Endometrial microvascular endothelial cells (primary cell): ENCODE results near the gene GMIP. TPM values are rescaled to one million over a fixed set of nuclear protein-coding genes. Genes with fewer than 3 reads are reported as not detected.

Experiments used
- in situ Hi-C: cut with HindIII; loops from 2 replicates; pipeline ENCODE4 v1.10.0; 2017; ENCODE audit warnings: low sequenced_read_pairs, low pct_unique_long_range_greater_than_20kb; ENCODE audit errors: inconsistent ontology term
- total RNA-seq: library from RNA; depleted of rRNA; stranded (reverse); fragments of >200 nt; gene quantifications from one replicate; pipeline ENCODE4 v1.2.3, GENCODE V29; 2015; ENCODE audit errors: inconsistent ontology term

GMIP gene
- total RNA-seq, 1 donor from 2014 or later, result 29.0 TPM

DNA sequence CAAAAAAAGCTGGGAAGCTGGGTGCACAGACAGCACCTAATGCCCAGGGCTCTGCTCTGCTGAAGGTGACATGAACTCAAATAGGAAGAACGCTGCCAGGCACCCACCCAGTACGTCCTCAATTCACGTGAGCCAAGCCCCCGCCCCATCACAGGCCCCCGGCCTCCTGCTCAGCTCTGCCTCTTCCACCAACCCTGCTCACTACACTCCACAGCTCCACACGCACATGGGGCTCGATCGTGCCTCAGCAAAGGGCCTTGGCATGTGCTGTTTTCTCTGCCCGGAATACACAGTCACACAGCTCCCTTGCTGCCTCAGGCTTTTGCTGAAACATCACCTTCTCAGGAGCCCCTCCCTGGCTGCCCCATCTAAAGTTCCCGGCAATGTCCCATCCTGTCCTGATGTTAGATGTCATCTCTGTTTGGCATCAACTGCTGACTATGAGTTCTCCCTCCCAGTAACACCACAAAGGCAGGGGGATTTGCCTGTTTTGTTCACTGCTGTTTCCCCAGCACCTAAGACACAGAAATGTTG, 17.8 kb upstream of the GMIP start:
- in situ Hi-C loops, result no loop called here

DNA sequence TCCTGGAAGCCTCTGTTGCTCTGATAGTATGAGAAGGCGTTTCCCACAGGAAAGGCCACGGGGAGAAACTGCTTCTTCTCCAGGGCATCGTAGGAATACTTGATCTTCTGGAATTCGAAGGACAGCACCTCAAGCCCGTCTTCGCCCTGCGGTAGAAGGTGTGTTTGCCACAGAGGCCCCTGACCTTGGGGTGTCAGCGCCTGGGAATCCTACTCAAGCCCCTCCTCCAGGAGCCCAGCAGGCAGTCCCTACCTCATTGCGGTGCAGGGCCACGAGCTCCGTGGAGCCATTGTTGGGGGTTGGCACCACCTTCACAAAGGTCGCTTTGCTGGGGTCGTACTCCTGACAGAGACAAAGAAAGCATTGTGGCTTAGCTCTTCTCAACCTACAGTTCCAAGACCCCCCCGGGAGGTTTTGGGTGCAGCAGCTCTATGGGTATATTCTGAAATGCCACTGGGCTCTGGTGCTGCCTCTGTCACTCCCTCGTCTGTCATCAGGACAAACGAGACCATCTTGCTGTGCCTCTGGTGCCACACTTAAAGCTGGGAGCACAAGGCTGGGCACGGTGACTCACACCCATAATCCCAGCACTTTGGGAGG, 16.3 kb upstream of the GMIP start:
- in situ Hi-C loops, result no loop called here

DNA sequence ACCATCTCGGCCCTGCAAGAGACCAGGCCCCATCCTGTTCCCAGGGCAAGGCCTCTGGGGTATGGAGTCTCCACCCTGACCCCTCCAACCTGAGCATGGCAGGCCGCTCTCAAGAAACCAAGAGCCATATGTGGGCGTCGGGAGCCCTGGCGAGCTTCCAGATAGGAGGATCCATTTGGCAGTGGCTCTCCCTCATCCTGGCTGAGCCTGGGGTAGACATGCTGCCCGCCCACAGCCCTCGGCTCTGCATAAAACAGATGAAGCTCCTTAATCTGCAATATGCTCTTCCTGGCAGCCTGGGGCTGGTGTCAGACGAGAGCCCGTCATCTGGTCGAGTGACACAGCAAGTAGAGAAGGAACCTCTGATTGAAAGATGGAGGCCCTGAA, 13.9 kb upstream of the GMIP start:
- in situ Hi-C loops, result no loop called here

DNA sequence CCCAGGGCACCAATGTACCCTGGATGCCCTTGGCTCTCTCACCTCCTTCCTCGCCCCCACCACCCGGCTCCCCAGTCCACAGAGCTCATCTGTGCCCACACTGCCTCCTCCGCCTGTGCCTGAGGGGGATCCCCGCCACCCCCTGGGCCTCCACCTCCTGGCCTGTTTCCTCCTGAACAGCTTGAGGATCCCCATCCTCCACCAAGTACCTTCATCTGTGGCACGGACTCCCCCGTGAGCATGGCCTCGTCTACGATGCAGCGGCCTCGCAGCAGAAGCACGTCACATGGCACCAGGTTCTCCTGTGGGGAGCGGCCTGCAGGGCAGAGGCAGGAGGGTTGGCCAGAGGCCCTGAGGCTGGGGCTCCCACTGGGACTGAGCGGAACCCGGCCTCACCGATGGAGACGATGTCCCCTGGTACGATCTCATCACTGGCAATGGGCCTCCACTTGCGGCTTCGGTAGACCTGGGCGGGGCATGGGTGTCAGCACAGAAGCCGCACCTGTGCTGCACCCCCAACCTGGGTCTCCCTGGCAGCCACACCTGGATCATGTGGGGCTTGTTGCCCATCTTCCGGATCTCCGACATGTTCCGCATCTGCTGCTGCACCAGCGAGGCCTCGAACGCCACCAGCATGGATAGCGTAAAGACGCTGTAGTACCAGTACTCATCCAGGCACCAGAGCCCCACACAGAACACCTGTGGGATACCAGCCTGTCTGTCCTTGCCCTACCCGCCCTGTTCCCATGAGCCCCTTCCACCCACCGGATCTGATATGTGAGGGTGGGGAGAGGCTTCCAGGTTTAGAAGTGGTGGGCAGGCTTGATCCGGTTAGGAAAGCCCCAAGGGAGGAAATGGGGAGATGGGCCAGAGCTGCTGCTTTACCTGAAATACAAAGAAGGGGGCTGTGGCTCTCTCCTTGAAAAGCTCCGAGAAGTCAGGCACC, 13.3 kb upstream of the GMIP start:
- in situ Hi-C loops, result no loop called here

DNA sequence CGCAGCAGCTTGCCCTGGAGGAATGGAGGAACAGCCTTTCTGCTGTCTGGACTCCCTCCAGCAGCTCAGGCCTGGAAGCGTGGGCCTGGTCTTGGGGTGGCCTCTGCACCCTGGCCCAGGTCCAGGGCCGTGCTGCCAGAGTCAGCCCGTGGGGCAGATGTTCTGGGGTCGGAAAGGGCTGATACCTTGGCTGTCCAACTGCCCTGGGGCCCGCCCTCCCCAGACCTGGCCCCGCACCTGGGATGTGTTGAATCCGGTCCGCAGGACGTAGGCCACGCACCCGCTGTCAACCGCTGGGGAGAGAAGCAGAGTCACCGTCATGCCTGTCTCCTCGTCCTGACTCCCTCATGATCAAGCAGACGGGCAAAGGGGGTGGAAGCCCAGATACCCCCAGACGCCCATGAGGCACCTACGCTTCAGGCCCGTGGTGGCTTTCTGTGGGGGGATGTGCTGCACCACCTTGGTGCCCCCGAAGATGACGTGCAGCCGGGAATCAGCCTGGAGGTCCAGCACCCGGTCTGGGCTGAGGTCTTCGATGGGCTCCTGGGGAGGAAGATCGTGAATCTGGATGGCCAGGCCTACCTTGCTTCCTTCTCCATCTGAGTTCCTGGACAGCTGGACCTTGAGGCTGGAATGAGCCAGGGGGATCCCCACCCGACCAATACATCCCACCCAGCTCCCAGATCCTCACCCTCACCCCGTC, 12.3 kb upstream of the GMIP start:
- in situ Hi-C loops, result no loop called here

DNA sequence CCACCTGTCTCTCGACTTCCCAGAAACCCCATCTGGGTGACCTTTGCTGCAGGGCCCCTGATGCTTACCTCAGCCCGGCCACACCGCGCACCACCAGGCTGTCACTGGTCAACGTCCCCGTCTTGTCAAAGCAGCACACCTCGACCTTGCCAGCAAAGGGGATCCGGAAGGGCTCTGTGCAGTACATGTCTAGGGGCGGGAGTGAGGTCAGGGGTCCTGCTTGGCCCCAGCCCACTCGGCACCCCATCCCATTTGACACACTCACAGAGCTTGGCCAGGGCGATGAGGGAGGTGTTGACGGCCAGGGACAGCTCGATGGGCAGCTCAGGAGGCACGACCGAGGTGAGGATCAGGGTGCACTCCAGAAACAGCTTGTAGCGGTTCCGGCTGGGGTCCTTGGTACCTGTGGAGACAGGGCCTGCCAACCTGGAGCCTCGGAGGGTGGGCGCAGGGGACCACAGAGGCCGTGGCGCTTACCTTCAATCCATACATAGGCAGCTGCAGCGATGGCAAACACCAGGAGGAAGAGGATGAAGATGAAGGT, 11.7 kb upstream of the GMIP start:
- in situ Hi-C loops, result no loop called here

DNA sequence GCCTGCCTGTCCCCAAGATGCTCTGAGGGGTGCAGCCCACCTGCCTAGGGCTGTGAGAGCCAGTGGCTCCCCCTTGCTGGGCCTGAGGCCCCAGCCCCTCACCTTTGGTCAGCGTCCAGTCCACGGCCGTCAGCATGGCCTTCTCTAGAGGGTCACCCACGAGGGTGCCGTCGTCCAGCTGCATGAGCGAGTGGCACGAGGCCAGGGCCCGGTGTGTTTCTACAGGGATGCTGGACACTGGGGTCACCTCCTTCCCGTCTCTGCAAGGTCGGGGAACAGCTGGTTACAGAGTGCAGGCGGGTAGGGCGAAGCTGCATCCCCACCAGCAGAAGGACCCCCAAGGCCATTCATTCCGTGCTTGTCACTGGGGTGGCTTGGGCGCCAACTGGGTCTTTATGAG, 11.0 kb upstream of the GMIP start:
- in situ Hi-C loops, result no loop called here

DNA sequence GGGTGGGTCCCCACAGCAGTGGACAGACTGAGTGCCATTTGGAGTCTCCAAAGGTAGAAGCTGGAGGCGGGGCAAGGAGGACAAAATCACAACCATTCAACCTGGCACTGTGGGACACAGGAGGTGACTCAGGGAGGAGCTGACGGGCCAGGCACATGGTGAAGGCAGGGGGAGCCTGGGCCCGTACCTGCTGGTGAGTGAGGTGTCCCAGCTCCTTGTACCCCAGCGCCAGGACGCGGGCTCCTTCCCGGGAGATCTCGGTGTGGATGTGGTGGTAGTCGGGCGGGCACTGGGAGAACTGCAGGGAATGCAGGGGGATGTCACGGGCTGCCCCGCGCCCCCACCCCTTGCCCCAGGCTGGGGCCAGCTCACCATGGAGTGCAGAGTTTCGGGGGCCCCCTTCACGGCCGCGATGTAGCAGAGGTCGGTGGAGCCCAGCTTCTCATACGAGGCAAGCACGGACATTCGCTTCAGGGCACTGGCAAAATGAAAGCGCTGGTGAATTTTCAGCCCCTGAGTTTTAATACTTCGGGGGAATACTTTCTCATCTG, 10.2 kb upstream of the GMIP start:
- in situ Hi-C loops, result no loop called here

DNA sequence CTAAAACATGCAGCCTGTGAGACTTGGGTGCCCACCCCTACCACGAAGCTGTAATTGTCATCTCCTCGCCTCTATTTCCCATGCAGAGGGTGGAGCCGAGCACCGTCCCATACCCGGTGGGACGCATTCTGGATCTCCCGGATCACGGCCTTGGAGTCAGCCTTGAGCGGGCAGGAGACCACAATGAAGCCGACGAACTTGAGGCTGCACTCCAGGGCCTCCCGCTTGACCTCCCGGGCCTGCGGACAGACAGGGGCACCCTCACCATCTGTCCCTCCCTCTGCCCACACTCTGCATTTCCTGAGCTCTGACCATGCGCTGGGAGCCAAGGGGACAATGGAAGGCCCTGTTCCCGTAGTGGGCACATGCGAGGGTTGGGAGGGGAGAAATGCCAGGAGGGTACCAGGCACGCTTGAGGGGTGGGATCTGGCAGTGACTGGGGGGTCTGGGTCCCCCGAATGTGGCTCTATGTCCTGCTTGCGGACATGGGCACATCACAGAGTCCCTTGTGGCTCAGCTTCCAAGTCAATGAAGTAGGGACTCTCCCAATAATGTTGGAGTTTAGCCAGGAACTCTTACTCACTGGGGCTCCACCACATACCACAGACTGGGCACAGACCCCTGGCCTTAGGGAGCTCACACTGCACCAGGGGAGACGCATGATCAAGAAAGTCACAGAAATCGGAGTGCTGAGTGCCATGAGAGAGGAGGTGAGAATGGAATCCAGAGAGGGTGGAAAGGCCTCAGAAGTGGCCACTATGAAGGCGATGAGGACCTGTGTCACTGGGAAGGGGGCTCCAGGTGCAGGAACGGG, 9.2 kb upstream of the GMIP start:
- in situ Hi-C loops, result no loop called here

DNA sequence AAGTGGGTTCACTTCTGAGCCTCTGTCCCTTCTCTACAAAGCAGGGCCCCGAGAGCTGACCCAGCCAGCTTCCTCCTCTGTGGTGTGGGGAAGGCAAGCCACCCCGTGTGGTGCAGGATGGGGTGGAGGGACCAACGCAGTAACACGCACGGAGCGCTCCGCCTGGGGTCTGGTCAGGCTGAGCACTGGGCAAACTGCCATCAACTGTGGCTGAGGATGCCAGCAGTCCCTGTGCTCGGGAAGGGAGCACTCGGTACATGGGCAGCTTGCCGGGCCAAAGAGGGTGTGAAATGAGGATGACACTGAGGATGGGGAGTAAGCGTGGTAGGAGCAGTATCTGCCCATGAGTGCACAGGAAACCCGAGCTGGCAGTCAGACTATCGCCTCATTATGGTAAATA, 7.6 kb upstream of the GMIP start:
- in situ Hi-C loops, result no loop called here

DNA sequence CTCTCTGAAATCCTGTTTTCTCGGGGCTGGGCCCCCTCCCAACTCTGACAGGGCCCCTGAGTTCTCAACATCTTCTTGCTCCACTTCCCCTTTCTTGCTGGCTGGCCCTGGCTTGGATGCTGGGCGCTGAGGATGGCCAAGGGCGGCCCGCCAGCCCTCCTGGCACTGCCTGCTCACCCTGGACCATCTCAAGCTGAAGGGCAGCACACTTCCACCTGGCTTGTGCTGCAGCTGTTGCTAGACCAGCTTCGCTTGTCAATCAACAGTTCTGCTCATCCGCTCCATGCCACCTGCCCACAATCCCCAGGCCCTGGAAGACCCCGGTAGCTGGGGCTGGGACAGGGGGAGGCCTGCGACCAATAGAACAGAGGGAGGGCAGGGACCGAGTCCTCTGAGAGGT, 6.9 kb upstream of the GMIP start:
- in situ Hi-C loops, result no loop called here

DNA sequence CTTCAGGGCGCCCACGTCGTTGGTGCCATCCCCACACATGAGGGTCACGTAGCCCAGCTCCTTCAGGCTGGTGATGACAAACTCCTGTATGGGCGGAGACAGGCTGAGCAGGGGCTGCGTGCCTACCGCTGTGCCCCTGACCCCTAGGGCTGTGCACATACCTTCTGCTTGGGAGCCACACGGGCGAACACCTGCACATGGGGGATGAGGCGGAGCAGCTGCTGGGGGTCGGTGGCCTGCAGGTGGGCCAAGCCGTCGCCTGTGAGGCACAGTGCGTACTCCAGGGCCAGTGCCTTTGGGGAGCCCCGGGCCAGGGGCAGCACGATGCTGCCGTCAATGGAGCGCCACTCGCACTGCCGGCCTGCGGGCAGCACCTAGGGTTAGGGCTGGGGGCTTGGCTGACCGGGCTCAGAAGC, 6.1 kb upstream of the GMIP start:
- in situ Hi-C loops, result no loop called here

DNA sequence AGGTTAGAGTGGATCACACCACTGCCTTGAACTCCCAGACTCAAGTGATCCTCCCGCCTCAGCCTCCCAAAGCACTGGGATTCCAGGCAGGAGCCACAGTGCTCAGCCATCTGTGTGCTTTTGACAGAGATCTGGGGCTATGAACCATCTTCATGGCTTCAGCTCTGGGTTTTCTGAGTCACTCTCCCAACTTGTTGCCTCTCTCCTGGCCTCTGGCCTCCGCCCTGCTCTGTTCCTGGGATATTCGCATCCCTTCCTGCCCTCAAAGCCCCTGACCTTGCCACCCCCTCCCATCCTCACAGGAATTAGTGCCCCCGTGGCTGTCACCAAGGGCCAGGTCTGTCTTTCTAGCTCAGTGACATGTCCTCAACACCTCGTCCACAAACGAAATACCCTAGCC, 5.7 kb upstream of the GMIP start:
- in situ Hi-C loops, result no loop called here

DNA sequence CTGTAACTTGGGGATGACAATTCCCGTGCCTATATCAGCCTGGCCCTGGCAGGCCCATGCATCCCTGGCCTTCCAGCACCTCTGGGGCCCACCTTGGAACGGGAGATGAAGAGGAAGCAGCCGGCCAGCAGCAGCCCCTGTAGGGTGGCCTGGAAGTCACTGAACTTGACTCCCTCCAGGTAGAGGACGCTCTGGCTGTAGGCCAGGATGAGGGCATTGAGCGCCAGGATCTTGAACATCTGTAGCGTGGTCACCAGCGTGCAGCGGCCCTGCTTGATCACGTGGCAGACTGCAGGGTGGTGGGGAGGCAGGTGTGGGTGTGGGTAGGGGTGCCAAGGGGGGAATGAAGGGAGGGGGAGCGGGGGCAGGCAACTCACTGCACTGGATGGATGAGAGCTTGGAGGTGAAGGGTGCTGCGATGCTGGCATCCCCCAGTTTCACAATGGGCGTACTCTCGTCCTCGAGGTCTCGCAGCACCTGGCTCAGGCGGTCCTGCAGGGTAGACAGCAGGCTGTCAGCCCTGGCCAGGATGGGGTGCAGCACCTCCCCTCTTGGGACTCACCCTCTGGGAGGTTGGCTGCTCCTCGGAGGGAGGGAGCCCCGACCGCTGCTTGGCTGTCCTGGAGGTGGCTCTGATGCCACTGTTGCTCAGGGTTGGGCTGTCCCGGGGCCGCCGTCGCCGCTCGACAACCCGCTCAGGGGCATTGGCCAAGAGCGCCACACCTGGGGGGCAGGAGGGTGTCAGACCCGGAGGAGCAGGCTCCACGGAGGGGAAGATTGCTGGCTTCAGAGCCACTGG, 3.8 kb upstream of the GMIP start:
- in situ Hi-C loops, result no loop called here

DNA sequence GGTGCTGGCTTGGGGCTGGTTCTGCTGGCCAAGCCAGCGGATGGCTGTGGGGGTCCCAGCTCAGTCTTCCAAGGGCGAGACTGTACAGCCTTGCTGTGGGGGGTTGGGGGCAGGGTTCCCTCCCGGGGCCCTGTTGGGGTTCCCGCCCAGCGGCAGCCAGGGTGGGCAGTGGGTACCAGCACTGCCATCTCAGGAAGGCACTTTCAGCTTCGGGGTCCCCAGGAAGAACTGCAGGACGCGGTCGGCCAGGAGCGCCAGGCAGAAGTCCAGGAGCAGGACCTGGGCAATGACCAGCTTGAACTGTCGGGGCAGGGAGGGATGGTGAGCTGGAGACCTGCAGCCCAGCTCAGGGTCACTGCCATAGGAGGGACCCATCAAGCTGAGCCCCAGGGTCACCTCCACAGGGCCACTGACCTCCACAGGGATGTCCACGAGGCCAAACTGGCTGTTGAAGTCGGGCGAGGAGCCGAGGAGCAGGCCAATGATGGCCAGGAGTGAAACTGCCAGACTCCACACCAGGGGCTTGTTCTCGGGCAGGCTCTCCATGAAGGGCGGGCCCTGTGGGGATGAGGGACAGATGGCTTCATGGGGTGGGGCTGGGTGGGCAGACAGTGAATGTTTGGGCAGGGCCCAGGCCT, 1.9 kb upstream of the GMIP start:
- in situ Hi-C loops, result no loop called here

DNA sequence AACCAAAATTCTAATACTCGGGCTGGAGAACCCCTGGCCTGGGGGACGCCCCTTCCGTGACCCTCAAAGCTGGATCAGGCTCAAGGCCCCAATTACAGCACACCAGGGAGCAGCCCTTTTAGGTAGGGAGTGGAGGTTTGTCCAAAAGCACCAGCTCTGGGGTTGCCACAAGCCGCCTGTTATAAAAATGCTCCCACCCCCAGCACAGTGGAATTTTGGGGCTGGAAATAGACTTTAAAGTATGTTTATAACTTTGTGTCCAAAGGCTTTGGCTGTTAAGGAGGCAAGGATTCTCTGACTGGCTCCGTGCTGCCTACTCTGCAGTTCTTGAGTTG, 564 bp upstream of the GMIP start:
- in situ Hi-C loops, result no loop called here

DNA sequence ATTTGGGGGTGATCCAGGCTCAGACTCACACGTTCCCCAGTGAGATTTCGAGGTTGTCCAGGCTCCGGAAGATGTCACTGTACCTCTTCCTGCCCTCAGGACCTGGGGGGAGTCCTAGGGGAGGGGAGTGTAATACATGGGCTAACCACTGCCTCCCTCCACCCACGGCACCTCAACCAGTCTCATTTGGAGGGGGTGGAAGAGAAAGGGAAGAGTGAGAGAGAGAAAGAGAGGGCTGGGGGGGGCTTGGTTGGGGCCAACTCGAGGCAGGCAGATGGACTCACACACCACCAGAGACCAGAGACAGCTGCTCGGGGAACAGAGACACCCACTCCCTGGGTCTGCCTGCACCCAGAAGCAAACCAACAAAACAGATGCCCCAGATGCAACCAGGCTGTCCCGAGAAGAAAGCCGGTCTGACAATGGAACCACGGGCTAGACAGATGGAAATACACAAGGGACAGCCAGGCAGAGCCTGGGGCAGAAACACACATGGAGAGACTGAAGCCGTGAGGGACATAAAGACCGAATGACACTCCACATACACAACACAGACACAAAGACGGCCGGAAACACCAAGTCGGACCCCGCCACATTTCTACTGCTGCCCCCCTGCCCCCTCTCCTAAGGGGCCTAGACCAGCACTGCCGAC, 825 bp downstream of the GMIP start:
- in situ Hi-C loops, result no loop called here
